Measurements from ENCODE around the gene CCDC3. TPM values are rescaled to one million over a fixed set of nuclear protein-coding genes. Genes with fewer than 3 reads are reported as not detected.
A peak's percentile ranks its signal among the peaks of the same experiment; 100 is the strongest.

CCDC3 gene
- total RNA-seq, 1 donor from 2014 or later: 12.8 TPM

- no peak overlapping the region for H3K27ac ChIP-seq
- H3K4me3 ChIP-seq: no peak overlapping the region
- H3K27me3 ChIP-seq: no peaks in the 10 kb centered on the region
- DNase-seq (ENCODE audit: extremely low spot score in 2 of 2): no peak
- no peaks in the 10 kb centered on the region for H3K9me3 ChIP-seq
- TF ChIP-seq POLR2AphosphoS5 (IDR thresholded peaks at IDR 0.05; ENCODE audit: insufficient read depth in 1 of 2, low read depth in 1 of 2) (no peak), POLR2A (IDR thresholded peaks at IDR 0.05) (no peak), CTCF (IDR thresholded peaks at IDR 0.05) (no peak)
- H3K36me3 ChIP-seq: no peaks in the 10 kb centered on the region
- H3K4me1 ChIP-seq: peaks cover 29% of the 10 kb centered on the region
- intact Hi-C loops (cut with DNase I): no loop called here
Measured at GRCh38 chr10:12877150-12877549, 124.4 kb downstream of the CCDC3 start.

GRCh38 chr10:12876266-12876665 is 125.2 kb downstream of the CCDC3 start:
- Histone ChIP-seq H3K9me3 (no peaks in the 10 kb centered on the region), H3K36me3 (no peaks in the 10 kb centered on the region), H3K27me3 (no peaks in the 10 kb centered on the region), H3K4me3 (no peak overlapping the region), H3K27ac (peak overlapping the region; percentile 71), H3K4me1 (peaks cover 29% of the 10 kb centered on the region)
- no peak for DNase-seq (ENCODE audit: extremely low spot score in 2 of 2)
- no peak for TF ChIP-seq POLR2AphosphoS5 (IDR thresholded peaks at IDR 0.05; ENCODE audit: insufficient read depth in 1 of 2, low read depth in 1 of 2)
- no peak for TF ChIP-seq CTCF (IDR thresholded peaks at IDR 0.05)
- no peak for TF ChIP-seq POLR2A (IDR thresholded peaks at IDR 0.05)
- intact Hi-C loops (cut with DNase I): no loop called here

GRCh38 chr10:12875100-12875499 is 126.4 kb downstream of the CCDC3 start:
- H3K27me3 ChIP-seq: no peaks in the 10 kb centered on the region
- no peaks in the 10 kb centered on the region for H3K9me3 ChIP-seq
- H3K4me3 ChIP-seq: no peak overlapping the region
- no peak for DNase-seq (ENCODE audit: extremely low spot score in 2 of 2)
- TF ChIP-seq POLR2AphosphoS5 (IDR thresholded peaks at IDR 0.05; ENCODE audit: insufficient read depth in 1 of 2, low read depth in 1 of 2) (peak in 1 of 2 donors; percentile 33), POLR2A (IDR thresholded peaks at IDR 0.05) (no peak), CTCF (IDR thresholded peaks at IDR 0.05) (no peak)
- intact Hi-C loops (cut with DNase I): no loop called here
- no peak overlapping the region for H3K27ac ChIP-seq
- H3K36me3 ChIP-seq: no peaks in the 10 kb centered on the region
- peaks cover 27% of the 10 kb centered on the region for H3K4me1 ChIP-seq

GRCh38 chr10:12874501-12874900 is 127.0 kb downstream of the CCDC3 start:
- H3K4me3 ChIP-seq: no peak overlapping the region
- no peak for TF ChIP-seq POLR2A (IDR thresholded peaks at IDR 0.05)
- TF ChIP-seq CTCF (IDR thresholded peaks at IDR 0.05): no peak
- no peak for TF ChIP-seq POLR2AphosphoS5 (IDR thresholded peaks at IDR 0.05; ENCODE audit: insufficient read depth in 1 of 2, low read depth in 1 of 2)
- intact Hi-C loops (cut with DNase I): no loop called here
- H3K9me3 ChIP-seq: no peaks in the 10 kb centered on the region
- DNase-seq (ENCODE audit: extremely low spot score in 2 of 2): no peak
- H3K27ac ChIP-seq: no peak overlapping the region
- no peaks in the 10 kb centered on the region for H3K36me3 ChIP-seq
- no peaks in the 10 kb centered on the region for H3K27me3 ChIP-seq
- H3K4me1 ChIP-seq: peaks cover 21% of the 10 kb centered on the region

- Histone ChIP-seq H3K36me3 (no peaks in the 10 kb centered on the region), H3K27ac (no peak overlapping the region), H3K27me3 (no peaks in the 10 kb centered on the region), H3K4me1 (peaks cover 20% of the 10 kb centered on the region), H3K4me3 (no peak overlapping the region), H3K9me3 (no peaks in the 10 kb centered on the region)
- intact Hi-C loops (cut with DNase I): no loop called here
- no peak for DNase-seq (ENCODE audit: extremely low spot score in 2 of 2)
- TF ChIP-seq POLR2A (IDR thresholded peaks at IDR 0.05): no peak
- no peak for TF ChIP-seq CTCF (IDR thresholded peaks at IDR 0.05)
- TF ChIP-seq POLR2AphosphoS5 (IDR thresholded peaks at IDR 0.05; ENCODE audit: insufficient read depth in 1 of 2, low read depth in 1 of 2): no peak
Measured at GRCh38 chr10:12873172-12873571, 128.3 kb downstream of the CCDC3 start.
